Mucosa of descending colon (tissue), 3 donors: ENCODE data around the gene OSBP. TPM values are rescaled to one million over a fixed set of nuclear protein-coding genes. Genes with fewer than 3 reads are reported as not detected.

ENCODE experiments used
- ATAC-seq: fragments of 200-7000 bp; cut with Tn5 transposase; one replicate; pipeline ENCODE4 v1.9.1; 2020; ENCODE audit warnings: mild to moderate bottlenecking, moderate library complexity
- DNase-seq, 3 donors: peaks; one replicate each; pipeline ENCODE4 v3.0.0-alpha.2; 2020
- H3K36me3 ChIP-seq: fragments of 200-600 bp; one replicate; pipeline ENCODE4 v1.8.0; 2021; ENCODE audit warnings: low read depth, mild to moderate bottlenecking
- H3K4me1 ChIP-seq: fragments of 200-600 bp; one replicate; pipeline ENCODE4 v1.8.0; 2021; ENCODE audit warnings: low read depth, mild to moderate bottlenecking
- H3K4me3 ChIP-seq: fragments of 200-600 bp; one replicate; pipeline ENCODE4 v1.8.0; 2021; ENCODE audit warnings: mild to moderate bottlenecking
- H3K9me3 ChIP-seq: fragments of 200-600 bp; one replicate; pipeline ENCODE4 v1.8.0; 2021; ENCODE audit warnings: mild to moderate bottlenecking
- intact Hi-C, 2 donors: fragments of 100-400 bp; cut with DNase I in 1 of 2; cut with micrococcal nuclease in 1 of 2; formaldehyde crosslinking; loops; one replicate each; pipeline versions ENCODE4 v1.11.0 to v1.11.1; 2022; cut with DNase I, micrococcal nuclease
- total RNA-seq, 3 donors: library from RNA; stranded (reverse); fragmentation: NEBNext Ultra II Directional in 2 of 3; extraction: Animal tissue kit (Norgen Biotek cat#: 25700) in 2 of 3; gene quantifications; one replicate each; pipeline versions ENCODE4 v1.2.1 to v1.2.4, GENCODE V29; 2021 to 2023
- TF ChIP-seq, protein P1 (sequence below): fragments of 200-600 bp; IDR thresholded peaks from one replicate; pipeline ENCODE4 v1.8.0; 2022; ENCODE audit warnings: antibody characterized with exemption, mild to moderate bottlenecking
- donor health status: DM: no; HTN: no; CAD: no; lungs with moderate emphysema.
- donor health status: DM: no; HTN: no; CAD: no.
- donor health status: DM: no; HTN: yes; CAD: no.

OSBP gene
- total RNA-seq, 3 donors from 2014 or later: 55.0 to 57.8 (median 55.9) TPM

DNA sequence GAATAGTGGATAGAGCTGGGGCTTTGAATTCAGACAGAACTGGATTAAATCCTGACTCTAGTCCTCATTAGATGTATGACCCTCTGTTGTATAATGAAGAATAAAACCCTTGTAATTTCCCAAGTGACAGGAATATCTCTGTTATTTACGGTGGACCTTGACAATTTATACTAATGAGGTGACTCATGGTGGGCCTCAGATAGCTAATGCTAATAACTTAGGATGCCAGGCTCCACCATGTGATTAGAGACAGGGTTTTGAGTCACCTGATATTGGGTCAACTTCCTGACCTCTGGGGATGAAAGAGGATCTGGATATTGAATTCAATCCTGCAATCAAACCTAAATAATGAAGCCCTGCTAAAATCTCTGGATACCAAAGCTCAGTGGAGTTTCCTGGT lies 33.6 kb downstream of the OSBP start:
- peaks cover 8% of the 10 kb centered on the region for H3K9me3 ChIP-seq
- TF ChIP-seq, protein P1, sequence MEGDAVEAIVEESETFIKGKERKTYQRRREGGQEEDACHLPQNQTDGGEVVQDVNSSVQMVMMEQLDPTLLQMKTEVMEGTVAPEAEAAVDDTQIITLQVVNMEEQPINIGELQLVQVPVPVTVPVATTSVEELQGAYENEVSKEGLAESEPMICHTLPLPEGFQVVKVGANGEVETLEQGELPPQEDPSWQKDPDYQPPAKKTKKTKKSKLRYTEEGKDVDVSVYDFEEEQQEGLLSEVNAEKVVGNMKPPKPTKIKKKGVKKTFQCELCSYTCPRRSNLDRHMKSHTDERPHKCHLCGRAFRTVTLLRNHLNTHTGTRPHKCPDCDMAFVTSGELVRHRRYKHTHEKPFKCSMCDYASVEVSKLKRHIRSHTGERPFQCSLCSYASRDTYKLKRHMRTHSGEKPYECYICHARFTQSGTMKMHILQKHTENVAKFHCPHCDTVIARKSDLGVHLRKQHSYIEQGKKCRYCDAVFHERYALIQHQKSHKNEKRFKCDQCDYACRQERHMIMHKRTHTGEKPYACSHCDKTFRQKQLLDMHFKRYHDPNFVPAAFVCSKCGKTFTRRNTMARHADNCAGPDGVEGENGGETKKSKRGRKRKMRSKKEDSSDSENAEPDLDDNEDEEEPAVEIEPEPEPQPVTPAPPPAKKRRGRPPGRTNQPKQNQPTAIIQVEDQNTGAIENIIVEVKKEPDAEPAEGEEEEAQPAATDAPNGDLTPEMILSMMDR: no peak
- no peak overlapping the region for H3K4me3 ChIP-seq
- ATAC-seq (no peak), DNase-seq (no peak)
- H3K36me3 ChIP-seq: peaks cover 4% of the 10 kb centered on the region
- no peaks in the 10 kb centered on the region for H3K4me1 ChIP-seq
- intact Hi-C loops: no loop called here

DNA sequence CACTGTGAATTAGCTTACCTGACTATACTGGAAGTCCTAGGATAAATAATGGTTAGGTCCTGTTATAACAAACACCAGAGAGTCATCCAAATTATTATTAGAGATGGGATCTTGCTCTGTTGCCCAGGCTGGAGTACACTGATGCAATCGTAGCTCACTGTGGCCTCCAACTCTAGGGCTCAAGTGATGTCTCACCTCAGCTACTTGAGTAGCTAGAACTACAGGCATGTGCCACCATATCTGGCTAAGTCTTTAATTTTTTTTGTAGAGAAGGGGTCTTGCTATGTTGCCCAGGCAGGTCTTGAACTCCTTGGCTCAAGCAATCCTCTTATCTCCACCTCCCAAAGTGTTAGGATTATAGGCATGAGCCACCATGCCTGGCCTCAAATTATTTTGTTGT lies 37.2 kb downstream of the OSBP start:
- intact Hi-C loops: no loop called here
- peaks cover 15% of the 10 kb centered on the region for H3K36me3 ChIP-seq

DNA sequence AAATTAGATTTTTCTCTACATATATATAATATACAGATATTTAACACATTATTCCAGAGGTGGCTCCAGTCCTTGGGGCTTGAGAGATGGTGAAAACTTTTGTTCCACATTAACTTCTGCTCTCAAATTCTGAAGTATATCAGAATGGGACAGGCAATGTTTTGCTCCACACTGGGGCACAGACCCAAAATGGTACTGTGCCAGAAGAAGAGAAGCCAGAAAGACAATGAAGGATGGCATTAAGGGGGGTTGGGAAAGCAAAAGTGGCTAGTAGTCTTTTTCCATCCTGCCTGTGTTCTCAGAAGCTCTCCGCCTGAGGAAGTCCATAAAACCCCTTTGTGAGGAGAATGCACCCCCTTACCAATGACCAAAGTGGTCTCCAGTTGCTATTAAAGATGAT lies 40.1 kb downstream of the OSBP start:
- DNase-seq (no peak), ATAC-seq (no peak)
- Histone ChIP-seq H3K36me3 (peaks cover 15% of the 10 kb centered on the region), H3K4me1 (no peaks in the 10 kb centered on the region), H3K4me3 (no peak overlapping the region), H3K9me3 (no peaks in the 10 kb centered on the region)
- TF ChIP-seq, protein P1: no peak
- intact Hi-C loops: no loop called here

More for the DNA sequence above, 37.2 kb downstream of the OSBP start:
- DNase-seq (no peak), ATAC-seq (no peak)
- Histone ChIP-seq H3K9me3 (no peaks in the 10 kb centered on the region), H3K4me1 (no peaks in the 10 kb centered on the region), H3K4me3 (no peak overlapping the region)
- TF ChIP-seq, protein P1: no peak

DNA sequence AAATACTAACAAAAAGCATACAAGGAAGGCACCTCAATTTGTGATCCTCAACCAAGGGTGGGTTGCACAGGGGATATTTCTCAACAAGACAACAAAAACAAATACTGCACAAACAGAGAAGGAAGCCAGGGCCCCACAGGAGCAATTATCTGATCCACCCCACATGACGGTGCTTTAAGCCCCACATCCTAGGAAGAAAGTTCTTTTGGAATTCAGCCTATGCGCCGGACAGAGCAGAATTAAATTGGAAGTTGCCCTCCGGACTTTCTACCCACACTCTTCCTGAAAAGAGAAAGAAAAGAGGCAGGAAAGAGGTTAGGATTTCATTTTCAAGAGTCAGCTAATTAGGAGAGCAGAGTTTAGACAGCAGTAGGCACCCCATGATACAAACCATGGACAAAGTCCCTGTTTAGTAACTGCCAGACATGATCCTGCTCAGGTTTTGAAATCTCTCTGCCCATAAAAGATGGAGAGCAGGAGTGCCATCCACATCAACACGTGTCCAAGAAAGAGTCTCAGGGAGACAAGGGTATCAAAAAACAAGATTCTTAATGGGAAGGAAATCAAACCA lies 40.6 kb downstream of the OSBP start:
- Histone ChIP-seq H3K36me3 (peaks cover 15% of the 10 kb centered on the region), H3K4me1 (no peaks in the 10 kb centered on the region), H3K9me3 (no peaks in the 10 kb centered on the region), H3K4me3 (no peak overlapping the region)
- DNase-seq: no peak
- ATAC-seq: no peak
- intact Hi-C loops: no loop called here
- TF ChIP-seq, protein P1: no peak

DNA sequence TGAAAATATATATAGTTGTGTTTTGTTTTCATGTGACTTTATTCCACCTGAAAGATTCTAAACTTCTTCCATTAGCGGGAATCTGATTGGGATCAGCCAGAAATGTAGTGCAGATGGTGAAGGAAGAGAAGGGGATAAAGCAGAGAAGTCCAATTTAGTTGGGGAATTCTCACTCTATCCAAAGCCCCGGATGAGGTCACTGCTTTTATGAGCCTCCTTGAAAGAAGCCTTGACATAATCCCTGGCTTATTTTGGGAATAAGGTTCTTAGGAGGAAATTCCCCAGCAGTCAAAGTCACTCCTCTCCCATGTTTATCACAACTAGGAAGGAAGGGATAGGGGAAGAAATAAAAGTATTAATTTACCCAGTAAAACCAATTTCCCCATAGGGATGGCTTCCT lies 41.1 kb downstream of the OSBP start:
- DNase-seq: no peak
- TF ChIP-seq, protein P1: no peak
- ATAC-seq: no peak
- Histone ChIP-seq H3K9me3 (no peaks in the 10 kb centered on the region), H3K4me3 (no peak overlapping the region), H3K36me3 (peaks cover 15% of the 10 kb centered on the region), H3K4me1 (no peaks in the 10 kb centered on the region)
- intact Hi-C loops: no loop called here

DNA sequence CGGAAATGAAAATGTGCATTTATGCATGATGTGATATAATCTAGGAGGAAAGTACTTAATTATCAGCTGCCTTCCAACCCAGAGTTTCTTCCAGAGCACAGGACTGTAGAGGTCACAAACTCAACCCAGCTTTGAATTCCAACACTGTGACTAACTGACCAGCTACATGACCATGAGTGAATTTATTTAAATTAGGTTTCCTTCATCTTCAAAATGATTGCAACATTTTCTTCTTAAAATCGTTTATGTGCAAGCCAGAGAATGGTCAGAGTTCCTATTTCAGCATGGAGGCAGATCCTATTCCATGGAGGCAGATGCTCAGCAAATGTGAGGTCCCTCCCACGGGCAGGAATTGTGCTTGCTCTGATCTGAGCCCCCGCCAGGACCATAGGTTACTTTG lies 42.4 kb downstream of the OSBP start:
- Histone ChIP-seq H3K36me3 (peaks cover 15% of the 10 kb centered on the region), H3K9me3 (no peaks in the 10 kb centered on the region), H3K4me3 (no peak overlapping the region), H3K4me1 (no peaks in the 10 kb centered on the region)
- intact Hi-C loops: no loop called here
- no peak for ATAC-seq
- TF ChIP-seq, protein P1: no peak
- no peak for DNase-seq
